Breast epithelium (tissue), 3 donors: ENCODE results near the gene NWD2.

Experiments used
- POLR2AphosphoS5 ChIP-seq, 3 donors: sonication (generic); formaldehyde crosslinking; IDR thresholded peaks; one replicate each; pipeline ENCODE4 v1.6.1; 2017; ENCODE audit warnings: antibody characterized with exemption in 3 of 3
- TF ChIP-seq, protein P1 (sequence below), 3 donors: fragments of 450-650 bp; IDR thresholded peaks; one replicate each; pipeline ENCODE4 v1.5.1; 2016 to 2017; ENCODE audit warnings: antibody characterized with exemption in 3 of 3, mild to moderate bottlenecking in 3 of 3, moderate library complexity in 3 of 3

DNA sequence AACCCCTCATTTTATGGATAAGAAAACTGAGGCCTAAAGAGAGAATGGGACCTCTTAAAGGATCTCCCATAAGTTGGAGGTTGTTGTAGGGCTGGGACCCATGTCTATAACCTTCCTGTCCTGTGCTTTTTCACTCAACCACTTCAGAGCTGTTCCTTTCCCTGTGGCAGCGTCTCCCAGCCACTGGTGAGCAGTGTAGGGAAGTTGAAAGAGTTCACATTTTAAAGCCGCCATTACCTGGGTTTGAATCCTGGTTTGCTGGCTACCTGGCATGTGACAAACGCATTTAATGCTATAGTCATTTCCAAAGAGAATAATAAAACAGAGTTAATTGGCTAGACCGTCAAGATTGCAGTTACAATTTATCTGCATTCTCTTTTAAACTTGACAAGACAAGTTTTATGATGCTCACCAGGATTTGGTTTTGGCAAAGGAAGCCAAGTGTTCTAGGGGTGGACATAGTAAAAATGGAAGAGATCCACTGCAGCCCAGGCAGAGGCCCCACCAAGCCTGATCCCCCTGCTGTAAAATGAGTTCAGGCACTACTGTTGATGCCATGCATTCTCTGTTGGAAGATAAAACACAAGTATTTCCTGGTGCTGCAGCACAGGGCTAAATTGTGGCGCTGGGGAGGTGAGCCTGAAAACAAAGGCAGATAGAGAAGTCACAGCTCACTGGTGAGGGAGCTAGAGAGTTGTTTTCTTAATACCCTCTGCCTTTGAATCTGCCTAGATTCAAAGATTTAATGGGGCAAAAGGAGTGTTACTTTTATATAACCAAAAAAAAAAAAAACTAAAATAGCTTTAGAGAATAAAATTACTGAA is 218.7 kb downstream of the NWD2 start:
- no peak for TF ChIP-seq POLR2AphosphoS5 (IDR thresholded peaks at IDR 0.05)
- TF ChIP-seq, protein P1, sequence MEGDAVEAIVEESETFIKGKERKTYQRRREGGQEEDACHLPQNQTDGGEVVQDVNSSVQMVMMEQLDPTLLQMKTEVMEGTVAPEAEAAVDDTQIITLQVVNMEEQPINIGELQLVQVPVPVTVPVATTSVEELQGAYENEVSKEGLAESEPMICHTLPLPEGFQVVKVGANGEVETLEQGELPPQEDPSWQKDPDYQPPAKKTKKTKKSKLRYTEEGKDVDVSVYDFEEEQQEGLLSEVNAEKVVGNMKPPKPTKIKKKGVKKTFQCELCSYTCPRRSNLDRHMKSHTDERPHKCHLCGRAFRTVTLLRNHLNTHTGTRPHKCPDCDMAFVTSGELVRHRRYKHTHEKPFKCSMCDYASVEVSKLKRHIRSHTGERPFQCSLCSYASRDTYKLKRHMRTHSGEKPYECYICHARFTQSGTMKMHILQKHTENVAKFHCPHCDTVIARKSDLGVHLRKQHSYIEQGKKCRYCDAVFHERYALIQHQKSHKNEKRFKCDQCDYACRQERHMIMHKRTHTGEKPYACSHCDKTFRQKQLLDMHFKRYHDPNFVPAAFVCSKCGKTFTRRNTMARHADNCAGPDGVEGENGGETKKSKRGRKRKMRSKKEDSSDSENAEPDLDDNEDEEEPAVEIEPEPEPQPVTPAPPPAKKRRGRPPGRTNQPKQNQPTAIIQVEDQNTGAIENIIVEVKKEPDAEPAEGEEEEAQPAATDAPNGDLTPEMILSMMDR (IDR thresholded peaks at IDR 0.05), result no peak
